Islet precursor cell (in vitro differentiated cells): ENCODE data around the gene ATP6V1G3.
"Not testable (repeated sequence)": the region's sequence is repeated elsewhere in the genome, so short reads cannot be mapped to it uniquely, and the experiment has no call there.

ENCODE experiments used
- DNase-seq: peaks from one replicate; pipeline ENCODE4 v3.0.0-alpha.2; 2018

Gene ATP6V1G3

DNA sequence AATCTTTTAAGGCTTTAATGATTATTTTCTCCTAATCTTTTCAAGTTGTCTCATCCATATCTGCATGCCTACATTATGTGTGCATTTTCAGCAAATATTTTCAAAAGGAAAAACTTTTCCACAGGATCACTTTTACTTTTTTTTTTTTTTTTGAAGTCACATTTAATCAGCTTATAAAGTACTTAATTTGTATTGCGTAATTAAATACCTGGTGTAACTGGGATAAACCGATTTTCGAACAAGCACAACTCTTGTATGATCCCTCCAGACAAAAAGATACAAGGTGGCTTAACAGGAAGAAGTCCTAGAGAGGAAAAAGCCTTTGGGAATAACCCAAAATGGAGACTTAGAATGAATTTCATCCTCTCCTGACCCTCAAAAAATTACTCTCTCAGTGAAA is 1.3 kb upstream of the ATP6V1G3 start:
- DNase-seq, result no peak

DNA sequence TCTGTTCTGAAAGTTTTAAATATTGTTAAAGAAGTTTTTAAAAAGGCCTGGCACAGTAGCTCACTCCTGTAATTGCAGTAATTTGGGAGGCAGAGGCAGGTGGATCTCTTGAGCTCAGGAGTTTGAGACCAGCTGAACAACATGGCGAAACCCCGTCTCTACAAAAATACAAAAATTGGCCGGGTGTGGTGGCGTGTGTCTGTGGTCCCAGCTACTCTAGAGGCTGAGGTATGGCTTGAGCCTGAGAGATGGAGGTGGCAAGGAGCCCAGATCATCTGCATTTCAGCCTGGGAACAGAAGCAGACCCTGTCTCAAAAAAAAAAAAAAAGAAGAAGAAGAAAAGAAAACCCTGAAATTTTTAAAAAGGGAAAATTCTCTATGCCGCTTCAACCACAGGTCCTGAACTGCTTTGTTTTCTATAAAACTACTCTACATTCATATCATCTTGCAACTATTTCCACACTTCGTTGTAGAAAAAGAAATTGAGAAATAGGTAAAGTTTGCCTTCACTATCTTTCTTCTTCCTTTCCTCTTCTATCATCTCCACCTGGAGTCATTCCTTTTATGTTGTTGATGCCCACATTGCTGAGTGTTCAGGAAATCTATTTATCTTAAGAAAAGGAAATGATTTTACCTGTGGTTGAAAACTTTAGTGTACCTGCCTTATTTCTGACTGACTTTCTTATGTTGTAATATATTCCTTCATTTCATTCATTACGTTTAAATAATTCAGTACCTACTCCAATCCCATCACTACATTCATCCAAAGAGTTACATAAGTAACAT is 1.7 kb downstream of the ATP6V1G3 start:
- DNase-seq, result no peak

DNA sequence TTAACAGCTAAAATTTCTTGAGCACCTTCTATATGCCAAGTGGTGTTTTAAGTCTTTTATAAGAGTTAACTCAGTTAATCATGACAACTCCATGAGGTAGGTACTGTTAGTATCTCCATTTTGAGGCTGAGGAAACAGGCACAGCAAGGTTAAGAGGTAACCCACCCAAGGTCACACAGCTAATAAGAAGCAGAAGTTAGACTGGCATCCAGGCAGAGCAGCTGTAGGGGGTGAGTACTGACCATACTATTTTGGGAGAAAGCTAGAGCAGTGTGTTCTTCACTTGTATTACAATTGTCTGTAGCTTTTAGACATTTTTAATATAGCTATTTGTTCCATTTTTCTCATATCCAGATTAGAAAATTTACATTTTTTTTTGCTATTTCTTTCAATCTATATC is 4.8 kb downstream of the ATP6V1G3 start:
- DNase-seq, result no peak

DNA sequence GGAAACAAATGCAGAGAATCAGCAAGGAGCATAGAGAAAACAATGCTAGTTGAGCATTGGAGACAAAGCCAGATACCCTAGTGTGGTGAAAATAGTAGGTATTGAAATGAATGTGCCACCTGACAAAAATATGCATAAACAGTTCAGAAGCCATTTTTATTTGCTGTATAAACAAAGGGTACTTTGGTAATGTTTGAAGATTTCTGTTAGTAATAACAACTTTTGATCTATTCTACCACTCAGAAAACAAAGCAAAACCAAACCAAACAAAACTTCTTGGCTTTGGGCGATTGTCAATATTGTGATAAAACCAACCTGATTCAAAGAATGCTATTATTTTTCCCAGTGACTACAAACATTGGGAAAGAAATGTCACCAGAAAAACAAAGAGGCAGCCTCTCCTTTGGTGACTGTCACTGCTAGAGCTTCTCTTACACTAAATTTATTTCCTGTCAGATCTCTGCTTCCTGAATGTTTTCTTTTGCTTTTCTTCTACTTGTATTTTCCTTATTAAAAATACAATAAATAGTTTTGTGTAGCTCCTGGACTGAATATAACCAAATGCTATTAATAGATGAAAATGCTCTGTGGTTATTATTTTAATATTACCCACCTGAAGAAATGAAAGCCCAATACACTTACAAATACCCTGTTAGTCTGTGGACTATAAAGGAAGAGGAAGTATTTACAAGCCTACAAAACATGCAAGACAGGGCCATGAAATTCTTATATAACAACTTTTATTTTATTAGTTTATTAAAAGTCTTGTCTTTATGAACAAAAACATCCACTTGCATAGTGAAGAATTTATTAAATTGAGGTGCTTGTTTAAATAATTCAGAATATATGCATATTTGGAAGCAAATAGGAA is 5.7 kb downstream of the ATP6V1G3 start:
- no peak for DNase-seq

DNA sequence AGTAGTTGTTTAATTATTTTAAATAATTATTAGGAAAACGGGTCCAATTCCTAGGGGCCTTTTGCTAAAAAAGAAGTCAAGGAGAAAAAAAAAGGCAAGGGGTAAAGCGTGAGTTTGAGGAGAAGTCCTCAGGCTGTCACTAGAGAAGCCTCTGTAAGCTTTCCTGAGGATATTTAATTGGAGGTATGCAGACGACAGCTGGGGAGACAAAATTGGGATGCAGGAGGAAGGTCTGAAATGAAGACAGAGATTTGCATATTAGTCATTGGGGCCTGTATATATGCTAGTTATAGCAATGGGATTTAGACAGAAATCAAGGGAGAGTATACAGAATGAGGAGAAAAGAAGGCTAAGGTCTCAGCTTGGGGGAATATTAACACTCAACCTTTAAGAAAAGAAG is 8.6 kb downstream of the ATP6V1G3 start:
- no peak for DNase-seq

DNA sequence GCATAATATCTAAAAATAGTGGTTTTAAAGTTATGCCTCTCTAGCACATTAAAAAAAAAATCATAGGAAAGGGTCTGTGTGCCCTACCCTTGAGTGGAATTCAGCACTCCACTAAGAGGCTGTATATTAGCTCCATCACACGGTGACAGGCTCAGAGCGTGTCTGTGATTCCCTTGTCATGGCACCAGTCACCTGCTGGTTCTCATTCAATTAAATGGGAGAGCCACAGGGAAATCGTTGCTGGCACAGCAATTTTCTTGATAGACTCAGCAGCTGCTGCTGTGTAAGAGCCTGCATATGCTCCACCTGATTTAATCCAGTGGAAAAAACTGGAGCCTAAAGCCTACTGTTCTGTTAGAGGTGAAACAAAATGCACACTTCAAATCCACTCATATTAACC is 9.5 kb downstream of the ATP6V1G3 start:
- DNase-seq, result no peak

DNA sequence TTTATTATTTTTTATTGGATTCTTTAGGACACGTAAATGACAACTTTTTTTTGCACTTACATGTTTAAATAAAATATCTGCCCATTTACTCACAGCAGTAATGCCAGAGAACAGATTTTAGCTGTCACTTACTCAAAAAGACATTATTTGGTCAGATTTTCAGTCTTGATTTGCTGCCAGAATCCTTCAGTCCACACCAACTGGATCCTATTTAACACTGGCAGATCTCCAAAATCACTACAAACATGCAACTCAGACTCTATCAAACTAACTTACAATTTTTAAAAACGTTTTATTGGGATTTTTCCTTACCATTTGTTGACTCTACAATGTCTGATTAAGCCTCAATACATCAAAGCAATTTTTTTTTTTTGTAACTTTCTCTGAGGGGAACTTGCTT is 11.1 kb downstream of the ATP6V1G3 start:
- DNase-seq, result no peak

GRCh38 chr1:198528364-198528763 is 12.1 kb downstream of the ATP6V1G3 start:
- DNase-seq, result no peak

- DNase-seq, result no peak
Observed at GRCh38 chr1:198524556-198524955, 15.9 kb downstream of the ATP6V1G3 start.

GRCh38 chr1:198524127-198524526 is 16.4 kb downstream of the ATP6V1G3 start:
- not testable (repeated sequence) for DNase-seq

GRCh38 chr1:198523182-198523950 is 17.1 kb downstream of the ATP6V1G3 start:
- no peak for DNase-seq

DNA sequence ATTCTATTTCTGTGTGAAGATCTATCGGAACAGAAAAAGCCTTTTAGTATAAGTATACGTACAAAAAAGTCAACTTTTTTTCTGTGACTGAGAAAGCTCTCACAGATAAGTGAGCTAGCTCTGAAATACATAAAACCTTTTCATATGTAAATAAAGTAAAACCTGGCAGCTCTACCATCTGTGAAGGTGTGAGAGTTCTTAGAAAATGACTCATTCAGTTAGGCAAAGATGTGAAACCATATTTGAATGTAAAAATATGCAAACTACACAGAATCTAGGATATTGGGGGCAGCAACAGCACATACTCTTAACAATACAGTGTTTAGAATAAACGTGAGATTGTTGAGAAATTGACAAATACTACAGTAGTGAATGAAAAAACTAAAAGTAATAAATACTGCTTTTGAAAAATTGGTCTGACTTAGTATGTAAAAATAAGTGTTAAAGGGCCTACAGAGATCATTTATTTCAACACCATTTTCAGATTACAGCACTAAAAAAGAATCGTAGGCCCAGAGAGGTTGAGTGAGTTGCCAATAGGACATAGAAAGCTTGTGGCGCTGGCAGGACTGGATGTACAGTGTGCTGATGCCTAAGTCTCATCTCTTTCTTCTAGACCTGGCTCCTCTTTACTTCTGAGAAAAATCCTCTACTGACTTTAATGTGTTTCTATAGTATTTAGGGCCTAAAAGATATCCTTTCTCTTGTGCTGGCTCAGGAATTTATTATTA is 19.8 kb downstream of the ATP6V1G3 start:
- DNase-seq, result no peak

GRCh38 chr1:198519639-198520501 is 20.6 kb downstream of the ATP6V1G3 start:
- DNase-seq, result no peak

- DNase-seq, result no peak
Observed at GRCh38 chr1:198517623-198518199, 22.8 kb downstream of the ATP6V1G3 start.

DNA sequence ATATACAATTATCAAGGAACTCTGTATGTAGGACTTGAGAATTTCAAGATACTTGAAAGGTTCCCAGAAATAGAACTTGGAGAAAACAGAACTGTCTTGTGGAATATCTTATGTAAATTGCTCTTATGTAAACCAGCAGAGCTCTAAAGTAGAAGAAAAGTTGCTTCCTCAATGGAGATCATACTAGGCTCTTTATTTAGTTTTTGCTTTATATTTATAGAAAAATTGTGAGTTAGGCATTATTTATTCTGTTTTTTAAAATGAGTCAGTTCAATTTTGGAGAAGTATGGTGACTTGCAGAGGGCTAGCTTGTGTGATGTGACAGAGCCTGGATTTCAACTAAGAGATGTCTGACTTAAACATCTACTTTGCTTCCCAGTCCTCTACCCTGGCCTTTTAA is 40.4 kb downstream of the ATP6V1G3 start:
- DNase-seq, result no peak

GRCh38 chr1:198499588-198499987 is 40.9 kb downstream of the ATP6V1G3 start:
- no peak for DNase-seq

DNA sequence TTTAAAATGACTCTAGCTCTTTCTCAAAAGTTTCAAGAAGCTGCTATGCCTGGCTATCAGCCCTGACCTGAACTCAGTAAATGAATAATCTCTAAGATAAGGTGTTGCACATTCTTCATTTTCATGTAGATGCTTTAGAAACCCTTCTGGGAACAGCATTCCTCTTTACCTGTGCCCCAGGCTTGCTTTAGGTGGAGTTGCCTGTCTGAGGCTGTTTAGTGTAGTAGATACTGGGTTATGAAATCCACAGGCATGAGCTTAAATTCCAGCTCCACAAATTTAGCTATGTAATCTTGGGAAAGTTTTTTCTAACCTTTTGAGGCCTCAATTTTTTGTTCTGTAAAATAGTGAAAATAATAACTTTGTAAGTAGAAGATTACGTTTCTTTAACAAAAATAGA is 41.6 kb downstream of the ATP6V1G3 start:
- peak; percentile 64 for DNase-seq

- no peak for DNase-seq
Observed at GRCh38 chr1:198498103-198498385, 42.4 kb downstream of the ATP6V1G3 start.

DNA sequence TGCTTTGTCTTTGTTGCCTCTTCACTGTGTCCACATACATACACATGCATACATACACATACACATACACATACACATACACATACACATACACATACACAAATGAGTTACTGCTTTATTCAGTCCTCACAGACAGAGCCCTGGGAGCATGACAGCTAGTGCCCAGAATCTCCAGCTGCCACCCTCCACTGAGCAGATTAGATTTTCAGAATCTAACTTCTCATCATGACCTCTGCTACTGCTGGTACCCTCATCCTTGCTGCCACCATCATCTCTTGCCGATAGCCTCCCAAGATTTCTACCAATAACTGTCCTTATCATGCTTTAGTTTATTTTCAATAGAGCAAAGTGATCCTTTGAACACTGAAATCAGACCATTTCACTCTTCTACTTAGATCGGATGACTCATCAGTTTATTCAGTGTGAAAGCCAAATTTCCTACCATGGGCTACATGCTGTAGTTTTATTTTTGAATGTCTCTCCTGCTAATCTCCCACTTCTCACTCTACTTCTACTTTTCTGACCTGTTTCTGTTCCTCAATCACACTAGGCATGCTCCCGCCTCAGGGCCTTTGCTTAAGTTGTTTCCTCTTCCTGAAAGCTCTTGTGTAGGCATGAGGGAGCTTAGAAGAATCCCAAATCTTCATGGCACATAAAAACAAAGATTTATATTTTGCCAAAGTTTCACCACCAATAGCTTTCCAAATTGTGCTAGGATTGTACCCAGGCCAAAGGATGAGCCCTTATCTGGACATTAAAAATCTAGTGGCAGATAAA is 43.0 kb downstream of the ATP6V1G3 start:
- DNase-seq, result no peak
